ENCODE measurements around the gene TBX4.

Gene TBX4

DNA sequence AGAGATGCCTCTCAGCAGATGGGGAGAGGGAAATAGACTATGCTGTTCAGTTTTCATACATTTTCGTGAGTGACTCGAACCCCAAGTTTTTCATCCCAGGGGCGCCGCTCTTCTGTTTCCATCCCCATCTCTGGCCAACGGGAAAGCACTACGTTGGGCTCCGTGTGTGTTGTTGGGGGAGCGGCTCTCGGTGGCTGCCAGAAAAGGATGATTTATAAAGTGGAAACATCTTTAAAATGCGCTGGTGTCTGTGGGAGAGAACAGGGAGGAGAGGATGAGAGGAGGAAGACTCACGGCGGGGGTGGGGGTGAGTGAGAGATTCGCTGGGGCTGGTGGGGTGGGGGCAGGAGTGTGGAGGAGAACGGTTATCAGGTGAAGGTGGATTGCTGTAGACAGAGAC, 5.8 kb downstream of the TBX4 start:
- TF ChIP-seq, protein P1, sequence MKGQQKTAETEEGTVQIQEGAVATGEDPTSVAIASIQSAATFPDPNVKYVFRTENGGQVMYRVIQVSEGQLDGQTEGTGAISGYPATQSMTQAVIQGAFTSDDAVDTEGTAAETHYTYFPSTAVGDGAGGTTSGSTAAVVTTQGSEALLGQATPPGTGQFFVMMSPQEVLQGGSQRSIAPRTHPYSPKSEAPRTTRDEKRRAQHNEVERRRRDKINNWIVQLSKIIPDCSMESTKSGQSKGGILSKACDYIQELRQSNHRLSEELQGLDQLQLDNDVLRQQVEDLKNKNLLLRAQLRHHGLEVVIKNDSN (IDR thresholded peaks at IDR 0.05), result no peak
- TF ChIP-seq CREB1 (IDR thresholded peaks at IDR 0.05; ENCODE audit: low read depth), result no peak
- no peak for TF ChIP-seq YY1 (IDR thresholded peaks at IDR 0.05; ENCODE audit: low read depth)
- no peak for TF ChIP-seq EP300 (IDR thresholded peaks at IDR 0.05; ENCODE audit: borderline replicate concordance)
- no peak for TF ChIP-seq CEBPB (IDR thresholded peaks at IDR 0.05)
- no peak for TF ChIP-seq NFIC (IDR thresholded peaks at IDR 0.05)
- no peak for TF ChIP-seq FOXM1 (IDR thresholded peaks at IDR 0.05; ENCODE audit: borderline replicate concordance, low read depth)
- TF ChIP-seq, protein P2, sequence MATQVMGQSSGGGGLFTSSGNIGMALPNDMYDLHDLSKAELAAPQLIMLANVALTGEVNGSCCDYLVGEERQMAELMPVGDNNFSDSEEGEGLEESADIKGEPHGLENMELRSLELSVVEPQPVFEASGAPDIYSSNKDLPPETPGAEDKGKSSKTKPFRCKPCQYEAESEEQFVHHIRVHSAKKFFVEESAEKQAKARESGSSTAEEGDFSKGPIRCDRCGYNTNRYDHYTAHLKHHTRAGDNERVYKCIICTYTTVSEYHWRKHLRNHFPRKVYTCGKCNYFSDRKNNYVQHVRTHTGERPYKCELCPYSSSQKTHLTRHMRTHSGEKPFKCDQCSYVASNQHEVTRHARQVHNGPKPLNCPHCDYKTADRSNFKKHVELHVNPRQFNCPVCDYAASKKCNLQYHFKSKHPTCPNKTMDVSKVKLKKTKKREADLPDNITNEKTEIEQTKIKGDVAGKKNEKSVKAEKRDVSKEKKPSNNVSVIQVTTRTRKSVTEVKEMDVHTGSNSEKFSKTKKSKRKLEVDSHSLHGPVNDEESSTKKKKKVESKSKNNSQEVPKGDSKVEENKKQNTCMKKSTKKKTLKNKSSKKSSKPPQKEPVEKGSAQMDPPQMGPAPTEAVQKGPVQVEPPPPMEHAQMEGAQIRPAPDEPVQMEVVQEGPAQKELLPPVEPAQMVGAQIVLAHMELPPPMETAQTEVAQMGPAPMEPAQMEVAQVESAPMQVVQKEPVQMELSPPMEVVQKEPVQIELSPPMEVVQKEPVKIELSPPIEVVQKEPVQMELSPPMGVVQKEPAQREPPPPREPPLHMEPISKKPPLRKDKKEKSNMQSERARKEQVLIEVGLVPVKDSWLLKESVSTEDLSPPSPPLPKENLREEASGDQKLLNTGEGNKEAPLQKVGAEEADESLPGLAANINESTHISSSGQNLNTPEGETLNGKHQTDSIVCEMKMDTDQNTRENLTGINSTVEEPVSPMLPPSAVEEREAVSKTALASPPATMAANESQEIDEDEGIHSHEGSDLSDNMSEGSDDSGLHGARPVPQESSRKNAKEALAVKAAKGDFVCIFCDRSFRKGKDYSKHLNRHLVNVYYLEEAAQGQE (IDR thresholded peaks at IDR 0.05; ENCODE audit: low read depth), result no peak
- no peak for TF ChIP-seq RAD21 (IDR thresholded peaks at IDR 0.05; ENCODE audit: low read depth)
- no peak for TF ChIP-seq TEAD4 (IDR thresholded peaks at IDR 0.05)
- no peak for TF ChIP-seq EGR1 (IDR thresholded peaks at IDR 0.05)
- TF ChIP-seq ZBTB7A (IDR thresholded peaks at IDR 0.05; ENCODE audit: low read depth), result no peak
- TF ChIP-seq TAF1 (IDR thresholded peaks at IDR 0.05; ENCODE audit: low read depth), result no peak

DNA sequence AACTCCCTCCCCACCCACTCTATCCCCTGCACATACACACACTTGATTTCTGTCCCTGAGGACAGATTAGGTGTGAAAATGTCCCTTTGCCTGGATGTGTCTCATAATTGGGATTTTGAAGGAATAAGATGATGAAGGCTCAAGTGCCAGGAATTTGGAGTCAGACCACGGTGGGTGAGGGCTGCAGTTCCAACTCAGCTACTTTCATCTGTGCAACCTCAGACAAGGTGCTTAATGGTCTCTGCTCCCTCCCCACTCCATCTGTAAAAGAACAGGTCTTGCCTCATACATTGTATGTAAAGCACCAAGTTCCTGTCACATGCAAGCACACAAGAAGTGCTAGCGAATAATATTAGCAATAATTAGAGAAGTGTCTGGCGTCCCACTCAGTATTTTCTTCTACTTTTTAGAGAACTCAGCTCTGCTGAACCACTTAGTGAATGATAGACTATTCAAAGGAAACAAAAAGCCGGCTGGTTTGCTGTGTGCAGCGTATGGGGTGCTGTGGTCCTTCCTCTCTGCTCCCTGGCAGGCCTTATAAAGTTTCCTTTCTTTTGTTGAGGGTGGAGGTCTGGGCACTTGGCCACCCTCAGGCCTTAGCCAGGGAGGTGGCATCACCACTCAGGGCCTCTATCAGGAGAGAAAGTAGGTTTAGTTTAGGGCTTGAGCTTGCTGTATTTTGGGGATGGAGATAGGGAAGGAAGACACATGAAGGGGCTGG, 6.4 kb downstream of the TBX4 start:
- TF ChIP-seq FOXM1 (IDR thresholded peaks at IDR 0.05; ENCODE audit: borderline replicate concordance, low read depth), result no peak
- no peak for TF ChIP-seq EP300 (IDR thresholded peaks at IDR 0.05; ENCODE audit: borderline replicate concordance)
- TF ChIP-seq EGR1 (IDR thresholded peaks at IDR 0.05), result no peak
- TF ChIP-seq, protein P1 (IDR thresholded peaks at IDR 0.05), result no peak
- no peak for TF ChIP-seq NFIC (IDR thresholded peaks at IDR 0.05)
- no peak for TF ChIP-seq RAD21 (IDR thresholded peaks at IDR 0.05; ENCODE audit: low read depth)

DNA sequence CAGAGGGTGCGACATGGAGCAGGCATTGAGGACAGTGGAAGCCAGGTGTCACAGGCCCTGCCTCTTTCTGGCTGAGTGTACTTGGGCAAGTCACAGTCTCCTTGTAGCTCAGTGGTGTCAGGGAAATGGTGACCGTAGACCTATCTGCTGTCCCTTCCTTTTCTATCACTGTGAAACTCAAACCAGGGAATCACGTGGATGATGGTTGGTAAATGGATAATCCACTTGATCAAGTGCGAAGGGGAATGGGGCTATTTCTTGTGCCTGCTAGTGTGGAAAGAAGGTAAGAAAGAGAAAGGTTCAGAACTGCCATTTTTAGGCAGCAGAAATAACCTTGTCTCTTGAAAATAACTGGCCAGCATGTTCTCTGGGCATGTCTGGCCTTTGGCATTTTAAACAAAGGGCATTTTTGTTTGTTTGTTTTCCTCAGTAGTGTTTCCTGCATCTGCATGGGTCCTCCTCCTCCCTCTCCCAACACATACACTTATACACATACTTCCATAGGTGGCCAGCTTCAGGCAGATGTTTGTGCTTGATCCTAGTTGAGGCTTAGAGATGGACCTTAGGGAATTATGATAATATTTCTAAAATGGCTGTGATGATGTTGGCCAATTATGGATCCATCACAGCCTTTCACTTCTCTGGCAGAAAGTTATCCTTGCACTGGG, 7.1 kb downstream of the TBX4 start:
- TF ChIP-seq FOXM1 (IDR thresholded peaks at IDR 0.05; ENCODE audit: borderline replicate concordance, low read depth), result no peak
- TF ChIP-seq RAD21 (IDR thresholded peaks at IDR 0.05; ENCODE audit: low read depth), result no peak
- no peak for TF ChIP-seq TAF1 (IDR thresholded peaks at IDR 0.05; ENCODE audit: low read depth)
- no peak for TF ChIP-seq CEBPB (IDR thresholded peaks at IDR 0.05)
- TF ChIP-seq, protein P3, sequence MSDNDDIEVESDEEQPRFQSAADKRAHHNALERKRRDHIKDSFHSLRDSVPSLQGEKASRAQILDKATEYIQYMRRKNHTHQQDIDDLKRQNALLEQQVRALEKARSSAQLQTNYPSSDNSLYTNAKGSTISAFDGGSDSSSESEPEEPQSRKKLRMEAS (IDR thresholded peaks at IDR 0.05), result no peak
- TF ChIP-seq TEAD4 (IDR thresholded peaks at IDR 0.05), result no peak
- TF ChIP-seq, protein P1 (IDR thresholded peaks at IDR 0.05), result no peak
- TF ChIP-seq TCF12 (IDR thresholded peaks at IDR 0.05; ENCODE audit: low read depth), result no peak
- TF ChIP-seq NFIC (IDR thresholded peaks at IDR 0.05), result no peak
- no peak for TF ChIP-seq YY1 (IDR thresholded peaks at IDR 0.05; ENCODE audit: low read depth)
- TF ChIP-seq, protein P2 (IDR thresholded peaks at IDR 0.05; ENCODE audit: low read depth), result no peak
- TF ChIP-seq CREB1 (IDR thresholded peaks at IDR 0.05; ENCODE audit: low read depth), result no peak
- TF ChIP-seq EP300 (IDR thresholded peaks at IDR 0.05; ENCODE audit: borderline replicate concordance), result no peak
- TF ChIP-seq ZBTB7A (IDR thresholded peaks at IDR 0.05; ENCODE audit: low read depth), result no peak
- no peak for TF ChIP-seq EGR1 (IDR thresholded peaks at IDR 0.05)

DNA sequence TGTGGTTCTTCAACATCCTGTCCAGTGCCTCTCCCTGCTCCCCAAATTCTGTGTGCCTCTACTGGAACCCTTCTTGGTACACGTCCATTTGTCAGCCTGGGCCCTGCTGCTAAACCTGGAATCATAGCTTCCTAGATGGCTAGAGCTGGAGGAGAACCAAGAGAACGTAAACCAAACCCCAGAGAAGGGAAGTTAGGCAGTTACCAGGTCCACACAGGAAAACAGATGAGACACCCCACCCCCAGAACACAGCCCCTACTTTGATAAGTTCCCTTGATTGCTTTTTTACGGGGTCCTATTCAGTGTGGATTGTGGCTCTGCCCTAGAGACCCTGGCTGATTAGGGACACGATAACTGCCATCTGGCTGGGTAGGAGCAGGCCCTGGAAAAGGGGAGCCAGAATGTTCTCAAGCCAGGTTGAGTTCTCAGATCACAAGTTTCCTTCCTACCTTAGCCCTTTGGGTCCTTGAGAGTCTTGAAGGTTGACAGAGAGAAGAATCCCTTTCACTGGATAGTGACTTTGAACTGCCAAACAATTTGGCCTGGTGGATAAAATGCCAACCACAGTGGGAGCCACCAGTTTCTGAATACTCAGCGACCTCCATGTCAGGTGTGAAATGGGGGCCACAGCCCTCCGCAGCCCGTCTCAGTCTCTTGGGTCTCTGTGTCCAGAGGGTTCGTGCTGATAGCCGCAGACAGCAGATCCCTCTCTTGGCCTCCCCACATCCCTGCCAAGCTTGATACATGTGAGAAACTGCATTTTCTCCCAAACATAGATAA, 7.9 kb downstream of the TBX4 start:
- TF ChIP-seq CEBPB (IDR thresholded peaks at IDR 0.05) (no peak), ZBTB7A (IDR thresholded peaks at IDR 0.05; ENCODE audit: low read depth) (no peak), NFIC (IDR thresholded peaks at IDR 0.05) (no peak), CREB1 (IDR thresholded peaks at IDR 0.05; ENCODE audit: low read depth) (no peak), YY1 (IDR thresholded peaks at IDR 0.05; ENCODE audit: low read depth) (no peak), TCF12 (IDR thresholded peaks at IDR 0.05; ENCODE audit: low read depth) (no peak), TAF1 (IDR thresholded peaks at IDR 0.05; ENCODE audit: low read depth) (no peak), RAD21 (IDR thresholded peaks at IDR 0.05; ENCODE audit: low read depth) (no peak), EP300 (IDR thresholded peaks at IDR 0.05; ENCODE audit: borderline replicate concordance) (no peak), FOXM1 (IDR thresholded peaks at IDR 0.05; ENCODE audit: borderline replicate concordance, low read depth) (no peak), EGR1 (IDR thresholded peaks at IDR 0.05) (no peak)
- TF ChIP-seq, protein P3 (IDR thresholded peaks at IDR 0.05), result no peak
- TF ChIP-seq, protein P2 (IDR thresholded peaks at IDR 0.05; ENCODE audit: low read depth), result no peak
- TF ChIP-seq, protein P1 (IDR thresholded peaks at IDR 0.05), result no peak

Data from Ishikawa (cell line).